Brain pericyte (primary cell): ENCODE measurements around the gene PIK3R1.

Experiments
- DNase-seq: peaks from one replicate; pipeline ENCODE4 v3.0.0-alpha.2; 2012; ENCODE audit warnings: low read depth, low spot score

The PIK3R1 gene

GRCh38 chr5:68215208-68215897, at the start of gene PIK3R1:
PIK3R1 (plus strand) TSS chr5:68215756; CDS start chr5:68226676, 10,920 bp downstream.
- DNase-seq, result peak; percentile 67

GRCh38 chr5:68167195-68167651, 48.3 kb upstream of the PIK3R1 start:
- no peak for DNase-seq

- no peak for DNase-seq
Observed at GRCh38 chr5:68169903-68170302, 45.7 kb upstream of the PIK3R1 start.

GRCh38 chr5:68170826-68171558, 44.6 kb upstream of the PIK3R1 start:
- no peak for DNase-seq

GRCh38 chr5:68172314-68172713, 43.2 kb upstream of the PIK3R1 start:
- no peak for DNase-seq

- DNase-seq, result no peak
Observed at GRCh38 chr5:68173007-68173406, 42.5 kb upstream of the PIK3R1 start.

DNA sequence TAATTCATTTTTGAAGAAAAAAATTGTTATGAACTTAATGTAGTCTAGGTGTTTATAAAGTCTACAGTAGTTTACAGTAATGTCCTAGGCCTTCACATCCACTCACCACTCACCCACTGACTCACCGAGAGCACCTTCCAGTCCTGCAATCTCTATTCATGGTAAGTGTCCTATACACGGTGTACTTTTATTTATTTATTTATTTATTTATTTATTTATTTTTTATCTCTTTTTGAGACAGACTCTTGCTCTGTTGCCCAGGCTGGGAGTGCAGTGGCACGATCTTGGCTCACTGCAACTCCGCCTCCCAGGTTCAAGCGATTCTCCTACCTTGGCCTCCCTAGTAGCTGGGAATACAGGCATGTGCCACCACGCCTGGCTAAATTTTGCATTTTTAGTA, 39.3 kb upstream of the PIK3R1 start:
- DNase-seq, result no peak

DNA sequence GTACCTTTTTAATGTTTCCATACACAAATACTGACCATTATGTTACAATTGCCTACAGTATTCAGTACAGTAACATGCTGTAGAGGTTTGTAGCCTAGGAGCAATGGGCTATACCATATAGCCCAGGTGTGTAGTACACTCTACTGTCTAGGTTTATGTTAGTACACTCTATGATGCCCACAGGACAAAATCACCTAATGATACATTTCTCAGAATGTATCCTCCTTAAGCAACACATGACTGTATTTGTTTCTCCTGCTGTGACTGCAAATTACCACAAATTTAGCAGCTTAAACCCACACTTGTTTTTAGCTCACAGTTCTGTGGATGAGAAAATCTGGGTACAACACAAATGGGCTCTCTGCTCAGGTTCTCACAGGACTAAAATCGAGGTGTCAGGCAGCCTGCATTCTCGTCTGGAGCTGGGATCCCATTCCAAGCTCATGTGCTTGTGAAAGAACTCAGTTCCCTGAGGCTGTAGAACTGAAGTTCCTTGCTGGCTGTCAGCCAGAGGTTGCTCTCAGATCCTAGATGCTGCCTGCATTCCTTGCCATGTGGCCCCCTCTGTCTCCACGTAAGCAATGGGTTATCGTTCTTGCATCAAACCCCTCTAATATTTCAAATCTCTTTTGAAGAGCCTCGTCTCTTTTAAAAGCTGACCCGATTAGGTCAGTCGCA, 38.6 kb upstream of the PIK3R1 start:
- DNase-seq, result no peak

DNA sequence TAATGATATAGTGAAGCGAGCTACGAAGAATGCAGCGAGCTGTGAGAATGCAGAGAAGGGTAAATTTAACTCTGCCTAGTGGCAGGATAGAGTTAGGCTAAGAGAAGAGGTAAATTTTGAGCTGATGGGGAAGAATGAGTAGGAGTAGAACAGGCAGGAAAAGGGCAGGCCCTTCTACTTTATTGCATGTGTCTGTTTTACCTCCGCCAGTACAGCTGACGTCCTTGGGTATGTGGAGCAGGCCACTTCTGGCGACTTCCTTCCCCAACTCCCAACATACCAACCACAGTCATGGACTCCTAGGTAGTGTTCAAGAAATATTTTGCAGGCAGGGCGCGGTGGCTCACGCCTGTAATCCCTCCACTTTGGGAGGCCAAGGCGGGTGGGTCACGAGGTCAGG, 37.9 kb upstream of the PIK3R1 start:
- DNase-seq, result no peak

GRCh38 chr5:68178579-68178978, 37.0 kb upstream of the PIK3R1 start:
- no peak for DNase-seq

DNA sequence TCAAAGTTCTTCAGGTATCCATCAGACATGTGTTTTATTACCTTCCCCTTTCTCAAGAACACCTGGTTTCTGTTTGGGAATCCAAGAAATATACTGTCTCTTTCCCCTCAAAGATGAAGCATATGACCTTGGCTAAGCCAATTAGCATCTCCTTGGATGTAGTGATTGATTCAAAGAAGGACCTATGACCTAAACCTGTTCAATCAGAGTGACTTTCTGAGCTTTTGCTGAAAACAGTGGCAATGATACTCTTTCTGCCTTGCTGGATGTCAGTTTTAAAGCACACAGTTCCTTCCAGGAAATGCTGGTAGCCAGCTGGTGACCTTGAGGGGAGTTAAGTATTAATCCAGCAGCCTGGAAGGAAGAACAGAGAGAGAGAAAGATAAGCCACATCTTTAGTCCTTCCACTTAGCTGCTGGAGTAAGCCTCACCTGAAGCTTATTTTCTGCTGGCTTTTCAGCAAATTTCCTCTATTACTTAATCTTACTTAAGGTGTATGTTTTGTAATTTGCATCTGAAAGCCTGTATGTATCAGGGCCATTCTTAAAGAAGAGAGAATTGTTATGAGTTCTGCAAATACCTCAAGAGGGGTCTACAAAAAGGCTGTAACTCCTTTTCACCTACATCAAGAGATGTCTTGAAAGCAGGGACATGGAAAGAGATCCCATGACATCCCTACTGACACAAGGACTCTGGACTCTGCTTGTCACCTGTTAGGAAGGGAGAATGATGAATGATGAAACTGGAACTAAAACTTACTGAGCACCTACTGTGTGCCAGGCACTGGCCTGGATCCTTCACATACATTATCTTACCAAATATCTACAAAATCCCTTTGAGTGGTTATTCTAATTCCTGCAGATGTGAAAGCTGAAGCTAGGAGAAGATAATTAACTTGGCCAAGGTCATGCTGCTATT, 35.2 kb upstream of the PIK3R1 start:
- no peak for DNase-seq

DNA sequence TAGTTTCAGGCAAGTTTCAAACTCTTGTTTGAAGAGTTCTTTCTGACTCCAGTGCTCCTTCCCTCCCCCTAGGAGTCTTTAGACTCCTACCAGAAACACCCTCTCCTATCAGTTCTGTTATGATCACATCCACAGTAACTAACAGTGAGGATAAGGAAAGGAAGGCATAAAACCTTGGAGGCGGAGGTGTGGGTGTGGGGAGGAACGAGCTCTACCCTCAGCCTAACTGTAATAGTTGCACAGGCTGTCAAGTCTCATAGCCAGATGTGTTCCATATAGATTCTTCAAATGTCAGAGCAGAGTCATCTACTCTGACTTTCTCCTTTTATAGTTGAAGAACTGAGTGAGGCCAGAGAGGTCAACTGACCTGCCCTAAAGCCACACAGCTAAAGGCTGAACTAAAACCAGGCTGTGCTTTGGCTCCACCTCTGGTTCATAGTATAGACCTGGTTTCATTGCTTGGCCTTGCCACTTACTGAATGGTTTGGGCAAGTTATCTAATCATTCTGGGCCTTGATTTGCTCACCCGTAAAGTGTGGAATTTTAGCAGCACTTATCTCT, 34.4 kb upstream of the PIK3R1 start:
- DNase-seq, result no peak

DNA sequence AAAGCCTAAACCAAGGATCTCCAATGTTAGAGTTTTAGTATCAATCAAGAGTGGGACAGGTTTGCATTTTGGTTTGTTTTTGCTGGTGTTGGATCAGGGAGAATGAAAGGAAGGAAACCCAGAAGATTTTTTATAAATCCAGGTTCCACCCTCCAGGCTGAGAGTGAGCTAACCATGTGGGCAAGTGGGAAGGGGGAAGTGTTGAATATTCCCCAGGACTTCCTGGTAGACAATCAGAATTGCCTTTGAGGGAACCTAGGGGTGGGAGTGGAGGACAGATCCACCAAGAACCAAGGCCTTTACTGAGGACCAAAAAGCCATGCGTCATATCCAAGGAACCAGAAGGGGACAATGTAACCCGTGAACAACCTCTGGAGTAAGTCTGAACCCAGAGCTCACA, 33.5 kb upstream of the PIK3R1 start:
- DNase-seq, result no peak

GRCh38 chr5:68182534-68182933, 33.0 kb upstream of the PIK3R1 start:
- no peak for DNase-seq

DNA sequence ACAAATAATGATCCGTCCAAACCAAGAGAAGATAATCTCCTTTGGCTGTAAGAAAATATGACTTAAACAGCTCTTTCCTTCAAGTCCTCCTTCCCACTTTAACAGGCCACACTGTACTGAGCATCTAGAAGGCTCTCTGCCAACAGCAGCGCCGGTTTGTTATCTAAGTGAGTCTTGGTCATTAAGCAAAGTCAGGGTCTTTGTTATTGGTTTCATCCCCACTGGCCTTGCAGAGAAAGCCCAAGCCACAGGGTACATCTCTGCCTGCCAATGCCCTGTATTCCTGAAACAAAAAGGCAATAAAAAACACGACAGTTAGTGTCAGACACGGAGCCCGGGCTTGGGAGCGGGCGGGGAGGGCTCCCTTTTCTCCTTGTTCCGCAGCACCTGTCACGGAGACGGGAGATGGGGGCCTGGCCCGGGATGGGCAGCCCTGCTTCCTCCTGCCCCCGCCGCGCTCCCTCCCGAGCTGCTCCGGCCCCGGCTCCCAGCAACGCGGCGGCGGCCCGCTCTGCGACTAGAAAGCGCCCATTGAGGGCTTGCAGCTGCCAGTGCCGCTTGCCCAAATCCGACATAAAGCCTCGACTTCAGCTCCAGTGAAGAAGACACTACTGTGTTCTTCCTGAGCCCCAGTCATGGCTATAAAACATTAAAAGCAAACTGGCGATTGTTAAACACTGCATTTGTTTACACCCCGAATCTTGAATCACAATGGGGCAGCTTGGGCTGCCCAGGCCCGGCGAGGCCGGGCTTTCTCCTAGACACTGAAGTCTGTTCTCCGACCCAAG, 28.1 kb upstream of the PIK3R1 start:
- DNase-seq, result no peak

DNA sequence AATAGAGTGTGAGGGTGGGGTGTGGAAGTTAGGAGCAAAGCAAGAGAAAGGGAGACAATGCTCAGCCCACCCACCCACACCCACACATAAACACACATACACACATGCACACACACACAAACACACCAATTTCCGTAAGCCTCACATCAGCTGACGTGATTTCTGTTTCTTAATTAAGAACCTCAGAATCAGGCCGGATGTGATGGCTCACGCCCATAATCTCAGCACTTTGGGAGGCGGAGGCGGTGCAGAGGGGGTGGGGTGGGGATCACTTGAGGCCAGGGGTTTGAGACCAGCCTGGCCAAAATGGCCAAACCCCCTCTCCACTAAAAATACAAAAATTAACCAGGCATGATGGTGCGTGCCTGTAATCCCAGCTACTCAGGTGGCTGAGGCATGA, 26.4 kb upstream of the PIK3R1 start:
- DNase-seq, result no peak

DNA sequence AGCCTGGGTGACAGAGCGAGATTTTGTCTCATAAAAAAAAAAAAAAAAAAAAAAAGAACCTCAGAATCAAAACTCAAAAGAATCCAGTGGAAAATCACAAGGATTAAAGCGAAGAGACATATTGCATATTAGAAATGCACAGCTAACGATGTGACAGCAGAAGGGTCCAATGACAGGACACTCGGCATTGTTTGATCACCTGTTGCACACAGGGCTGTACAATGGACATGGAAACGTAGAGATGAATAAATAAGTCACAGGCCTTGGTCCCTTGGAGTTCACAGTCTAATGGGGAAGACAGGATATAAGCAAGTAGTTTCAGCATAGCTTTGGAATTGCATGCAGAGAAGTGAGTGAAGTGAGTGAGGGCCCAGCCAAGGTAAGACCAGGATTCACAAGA, 25.9 kb upstream of the PIK3R1 start:
- no peak for DNase-seq

- no peak for DNase-seq
Observed at GRCh38 chr5:68190619-68191018, 24.9 kb upstream of the PIK3R1 start.

DNA sequence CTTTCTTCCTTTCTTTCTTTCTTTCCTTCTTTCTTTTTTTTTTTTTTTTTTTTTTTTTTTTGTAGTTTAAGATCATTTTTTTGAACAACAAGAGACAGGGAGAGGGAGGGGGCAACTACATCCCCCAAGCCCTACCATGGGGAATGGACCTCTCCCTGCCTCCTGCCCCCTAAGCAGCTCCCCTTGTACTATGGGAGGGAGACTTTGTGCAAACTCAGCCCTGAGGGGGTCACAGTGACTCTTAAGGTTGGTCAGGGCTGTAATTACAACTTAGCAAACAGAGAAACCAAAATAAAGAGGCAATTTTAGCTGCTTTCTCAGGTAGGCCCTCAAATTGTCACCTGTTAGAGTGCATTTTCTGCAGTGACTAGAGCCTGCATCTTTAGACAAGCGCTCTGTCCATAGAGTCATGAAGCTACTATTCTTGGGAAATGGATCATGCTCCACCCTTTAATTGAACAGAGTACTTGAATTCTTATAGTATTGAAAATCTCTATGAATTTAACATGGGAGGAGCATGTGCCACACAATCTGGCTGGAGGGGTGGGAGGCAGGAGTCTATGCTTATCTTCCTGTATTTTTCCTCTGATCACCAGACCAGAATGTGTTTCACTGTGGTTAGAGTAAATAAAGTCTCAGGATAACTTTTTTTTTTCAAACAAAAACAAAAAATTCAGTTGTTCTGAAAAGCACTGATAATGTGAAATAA, 24.3 kb upstream of the PIK3R1 start:
- no peak for DNase-seq

DNA sequence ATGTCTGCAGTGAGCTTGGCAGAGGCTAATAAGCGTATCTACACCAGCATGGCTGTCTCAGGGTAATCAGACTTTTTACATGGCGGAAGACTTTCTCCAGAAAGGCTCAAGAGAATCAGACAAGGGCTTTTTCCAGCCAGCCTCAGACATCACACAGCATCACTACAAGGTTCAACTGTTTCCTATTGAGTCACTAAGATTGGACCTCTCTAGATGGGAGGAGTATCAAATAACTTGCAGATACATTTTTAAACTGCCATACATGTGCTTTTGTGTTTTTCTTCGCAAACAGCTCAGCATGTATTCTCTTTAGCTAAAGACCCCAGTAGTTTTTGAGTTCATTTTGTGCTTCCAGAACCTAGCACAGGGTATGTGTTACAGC, 22.9 kb upstream of the PIK3R1 start:
- no peak for DNase-seq
